Fibroblast of lung (primary cell): Measurements from ENCODE around the gene ME1. TPM values are rescaled to one million over a fixed set of nuclear protein-coding genes. Genes with fewer than 3 reads are reported as not detected.

Experiments
- DNase-seq, 2 donors: peaks; one replicate each; pipeline versions ENCODE4 v3.0.0 to v3.0.0-alpha.2; 2010; ENCODE audit warnings: low read depth in 2 of 2
- H2AFZ ChIP-seq: 2 replicates; pipeline ENCODE4 v1.5.1; 2012; ENCODE audit warnings: low read length, control low read depth, inconsistent platforms
- H3K27ac ChIP-seq: 2 replicates; pipeline ENCODE4 v1.5.1; 2011; ENCODE audit warnings: low read length, control low read depth; ENCODE audit not compliant: insufficient read depth
- H3K27me3 ChIP-seq: 2 replicates; pipeline ENCODE4 v1.5.1; 2011; ENCODE audit warnings: mild to moderate bottlenecking, low read length; ENCODE audit not compliant: control insufficient read depth, insufficient read depth
- H3K36me3 ChIP-seq: 2 replicates; pipeline ENCODE4 v1.5.1; 2011; ENCODE audit warnings: low read length; ENCODE audit not compliant: control insufficient read depth, insufficient read depth
- H3K4me1 ChIP-seq: 2 replicates; pipeline ENCODE4 v1.5.1; 2011; ENCODE audit warnings: low read length; ENCODE audit not compliant: control insufficient read depth, insufficient read depth; ENCODE audit errors: extremely low read depth
- H3K4me2 ChIP-seq: 2 replicates; pipeline ENCODE4 v1.5.1; 2011; ENCODE audit warnings: low read length, control low read depth; ENCODE audit not compliant: insufficient read depth; ENCODE audit errors: extremely low read depth
- H3K4me3 ChIP-seq, 4 experiments: fragments of 200-600 bp in 1 of 4; sonication (generic) in 1 of 4; replicated peaks in 1 of 4; 2 replicates each; pipeline ENCODE4 v1.5.1; 2011 to 2016; ENCODE audit warnings: low read length in 4 of 4, low read depth in 3 of 4, mild to moderate bottlenecking in 3 of 4, control low read depth in 2 of 4, inconsistent platforms in 1 of 4, mixed read lengths in 1 of 4; ENCODE audit not compliant: insufficient read depth in 1 of 4; ENCODE audit errors: control extremely low read depth in 1 of 4
- H3K79me2 ChIP-seq: 2 replicates; pipeline ENCODE4 v1.5.1; 2012; ENCODE audit warnings: mild to moderate bottlenecking, low read length, inconsistent platforms; ENCODE audit not compliant: control insufficient read depth, insufficient read depth
- H3K9ac ChIP-seq: 2 replicates; pipeline ENCODE4 v1.5.1; 2011; ENCODE audit warnings: mild to moderate bottlenecking, low read length, control low read depth; ENCODE audit not compliant: insufficient read depth
- H3K9me3 ChIP-seq: 2 replicates; pipeline ENCODE4 v1.5.1; 2012; ENCODE audit warnings: low read depth, low read length; ENCODE audit not compliant: control insufficient read depth, insufficient read depth
- H4K20me1 ChIP-seq: 2 replicates; pipeline ENCODE4 v1.5.1; 2011; ENCODE audit warnings: low read length; ENCODE audit not compliant: control insufficient read depth, insufficient read depth; ENCODE audit errors: extremely low read depth
- EZH2 ChIP-seq: IDR thresholded peaks from 2 replicates; pipeline ENCODE4 v1.5.1; 2012; ENCODE audit warnings: low read length, control low read depth, mild to moderate bottlenecking; ENCODE audit errors: missing control alignments
- polyA plus RNA-seq, 2 donors: library from polyadenylated mRNA; depleted of rRNA in 1 of 2; stranded (reverse) in 1 of 2; unstranded in 1 of 2; fragments of >200 nt; gene quantifications; 2 replicates each; pipeline ENCODE4 v1.2.1, GENCODE V29; 2011 to 2012; ENCODE audit warnings: missing spikeins in 1 of 2
- total RNA-seq: library from RNA; depleted of rRNA; stranded (reverse); fragments of >200 nt; gene quantifications from 2 replicates; pipeline ENCODE4 v1.2.1, GENCODE V29; 2014
- TF ChIP-seq, protein P1 (sequence below), 2 donors: IDR thresholded peaks in 1 of 2; conservative IDR thresholded peaks in 1 of 2; 1 replicate in 1 of 2; 2 replicates in 1 of 2; pipeline ENCODE4 v1.5.1; 2011 to 2012; ENCODE audit warnings: low read length in 2 of 2, control low read depth in 1 of 2, inconsistent platforms in 1 of 2, low read depth in 1 of 2, mild to moderate bottlenecking in 1 of 2

The ME1 gene
- total and polyA plus RNA-seq, 2 donors (not counting 1 experiment from before 2014, with no cell fraction given) = 35.8 to 44.3 TPM

DNA sequence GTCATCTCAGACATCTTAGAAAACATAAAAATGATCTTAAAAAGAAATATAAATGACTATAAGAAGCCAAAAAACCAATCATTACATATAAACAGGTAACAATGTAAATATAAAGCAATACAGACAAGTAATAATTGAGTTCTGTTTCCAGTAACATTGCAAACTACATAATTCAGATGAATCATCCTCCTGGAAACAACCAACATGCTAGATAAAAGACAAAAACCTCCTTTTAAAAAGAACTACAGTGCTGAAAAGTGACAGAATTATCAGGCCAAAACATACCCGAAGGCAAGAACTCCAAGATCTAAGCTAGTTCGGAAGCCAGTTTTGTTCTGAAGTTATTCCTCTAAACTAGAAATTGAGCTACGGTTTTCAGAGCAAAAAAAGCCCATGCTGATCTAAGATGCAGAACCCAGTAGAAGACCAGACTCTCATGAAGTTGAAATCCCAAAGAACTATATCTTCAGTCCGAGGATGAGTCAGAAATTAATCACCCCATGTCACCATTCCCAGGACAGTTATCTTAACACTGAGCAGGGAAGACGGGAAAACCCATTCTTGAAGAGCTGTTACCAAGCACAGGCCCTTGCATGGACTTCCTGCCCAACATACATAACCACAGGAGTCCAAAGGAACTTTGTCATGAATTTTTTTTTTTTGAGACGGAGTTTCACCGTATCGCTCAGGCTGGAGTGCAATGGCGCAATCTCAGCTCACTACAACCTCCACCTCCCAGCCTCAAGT, 247.6 kb downstream of the ME1 start:
- Histone ChIP-seq H3K27me3 (no peaks in the 10 kb centered on the region), H3K36me3 (peaks cover 14% of the 10 kb centered on the region), H3K4me2 (no peak overlapping the region), H2AFZ (no peak overlapping the region), H3K9ac (no peak overlapping the region), H3K4me1 (no peaks in the 10 kb centered on the region), H3K4me3 (no peak overlapping the region), H4K20me1 (no peaks in the 10 kb centered on the region), H3K27ac (peak overlapping the region; percentile 32), H3K9me3 (no peaks in the 10 kb centered on the region), H3K79me2 (peaks cover 4% of the 10 kb centered on the region)
- TF ChIP-seq, protein P1, sequence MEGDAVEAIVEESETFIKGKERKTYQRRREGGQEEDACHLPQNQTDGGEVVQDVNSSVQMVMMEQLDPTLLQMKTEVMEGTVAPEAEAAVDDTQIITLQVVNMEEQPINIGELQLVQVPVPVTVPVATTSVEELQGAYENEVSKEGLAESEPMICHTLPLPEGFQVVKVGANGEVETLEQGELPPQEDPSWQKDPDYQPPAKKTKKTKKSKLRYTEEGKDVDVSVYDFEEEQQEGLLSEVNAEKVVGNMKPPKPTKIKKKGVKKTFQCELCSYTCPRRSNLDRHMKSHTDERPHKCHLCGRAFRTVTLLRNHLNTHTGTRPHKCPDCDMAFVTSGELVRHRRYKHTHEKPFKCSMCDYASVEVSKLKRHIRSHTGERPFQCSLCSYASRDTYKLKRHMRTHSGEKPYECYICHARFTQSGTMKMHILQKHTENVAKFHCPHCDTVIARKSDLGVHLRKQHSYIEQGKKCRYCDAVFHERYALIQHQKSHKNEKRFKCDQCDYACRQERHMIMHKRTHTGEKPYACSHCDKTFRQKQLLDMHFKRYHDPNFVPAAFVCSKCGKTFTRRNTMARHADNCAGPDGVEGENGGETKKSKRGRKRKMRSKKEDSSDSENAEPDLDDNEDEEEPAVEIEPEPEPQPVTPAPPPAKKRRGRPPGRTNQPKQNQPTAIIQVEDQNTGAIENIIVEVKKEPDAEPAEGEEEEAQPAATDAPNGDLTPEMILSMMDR (conservative IDR thresholded peaks at IDR 0.05 in 1 of 2, IDR thresholded peaks at IDR 0.05 in 1 of 2; ENCODE audit: low read depth in 1 of 2, low read length in 2 of 2) = no peak
- TF ChIP-seq EZH2 = no peak
- DNase-seq = peak; percentile 85 to 97

DNA sequence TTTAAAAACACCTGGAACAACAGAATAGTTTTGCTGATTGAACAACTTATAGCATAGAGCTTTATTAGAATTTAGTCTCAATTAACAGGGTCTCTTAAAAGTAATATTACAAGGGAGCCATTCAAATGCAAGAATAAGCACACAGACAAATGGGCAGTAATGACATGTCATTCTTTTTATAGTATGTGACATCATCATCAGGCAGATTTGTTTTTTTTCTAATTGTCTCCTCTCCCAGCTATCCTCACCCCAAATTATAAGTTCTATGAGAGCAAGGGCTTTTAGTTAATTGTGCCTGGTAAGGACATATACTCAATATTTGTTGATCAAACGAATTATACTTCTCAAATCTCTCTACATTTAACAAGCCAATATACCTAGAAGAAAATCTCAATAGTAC, 248.7 kb downstream of the ME1 start:
- no peak for DNase-seq
- no peak overlapping the region for H3K9ac ChIP-seq
- no peaks in the 10 kb centered on the region for H3K4me1 ChIP-seq
- H3K4me2 ChIP-seq = no peak overlapping the region
- H3K9me3 ChIP-seq = no peaks in the 10 kb centered on the region
- H2AFZ ChIP-seq = no peak overlapping the region
- peaks cover 16% of the 10 kb centered on the region for H3K36me3 ChIP-seq
- H3K27me3 ChIP-seq = no peaks in the 10 kb centered on the region
- no peaks in the 10 kb centered on the region for H4K20me1 ChIP-seq
- peaks cover 4% of the 10 kb centered on the region for H3K79me2 ChIP-seq
- no peak overlapping the region for H3K27ac ChIP-seq
- TF ChIP-seq, protein P1 (conservative IDR thresholded peaks at IDR 0.05 in 1 of 2, IDR thresholded peaks at IDR 0.05 in 1 of 2; ENCODE audit: low read depth in 1 of 2, low read length in 2 of 2) = no peak
- TF ChIP-seq EZH2 = no peak
- H3K4me3 ChIP-seq = no peak overlapping the region

DNA sequence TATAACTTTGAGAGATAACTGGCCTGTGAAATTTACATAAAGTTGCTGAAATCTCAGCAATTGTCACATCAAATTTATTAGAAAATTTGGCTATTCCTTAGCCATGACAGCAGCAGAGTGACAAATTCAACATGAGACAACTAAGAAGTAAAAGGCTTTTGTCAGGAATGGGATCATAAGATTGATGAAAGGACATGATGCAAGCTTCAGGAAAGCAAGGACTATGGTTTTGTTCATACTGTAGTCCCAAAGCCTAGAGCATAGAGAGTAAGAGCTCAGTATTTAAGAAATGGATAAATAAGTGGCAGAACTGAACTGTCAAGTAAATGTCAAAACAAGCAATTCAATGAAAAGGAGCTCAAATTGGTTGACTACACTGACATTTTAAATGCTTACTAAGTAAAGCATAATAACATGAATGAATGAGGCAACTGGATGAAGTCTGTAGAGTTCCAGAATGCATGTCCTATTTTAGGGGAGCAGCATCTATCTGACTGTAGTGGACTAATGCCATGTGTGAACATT, 250.4 kb downstream of the ME1 start:
- Histone ChIP-seq H4K20me1 (no peaks in the 10 kb centered on the region), H3K4me2 (no peak overlapping the region), H3K79me2 (peaks cover 2% of the 10 kb centered on the region), H3K4me1 (no peaks in the 10 kb centered on the region), H3K27me3 (no peaks in the 10 kb centered on the region), H3K4me3 (no peak overlapping the region), H3K9ac (no peak overlapping the region), H3K27ac (no peak overlapping the region), H3K9me3 (no peaks in the 10 kb centered on the region), H2AFZ (no peak overlapping the region), H3K36me3 (peaks cover 15% of the 10 kb centered on the region)
- DNase-seq = peak in 1 of 2 donors; percentile 42
- TF ChIP-seq, protein P1 (conservative IDR thresholded peaks at IDR 0.05 in 1 of 2, IDR thresholded peaks at IDR 0.05 in 1 of 2; ENCODE audit: low read depth in 1 of 2, low read length in 2 of 2) = no peak
- no peak for TF ChIP-seq EZH2
